ENCODE measurements around the gene MYO9A. TPM values are rescaled to one million over a fixed set of nuclear protein-coding genes. Genes with fewer than 3 reads are reported as not detected.

The MYO9A gene
- total RNA-seq, 1 experiment from 2014 or later: 23.0 TPM

GRCh38 chr15:71925145-71925544, 192.8 kb downstream of the MYO9A start:
- H3K27ac ChIP-seq (ENCODE audit: low read depth, low read length): no peak overlapping the region
- no peak overlapping the region for H3K4me2 ChIP-seq (ENCODE audit: low read length)
- H3K27me3 ChIP-seq (ENCODE audit: insufficient read depth, low read length): no peaks in the 10 kb centered on the region
- H3K9ac ChIP-seq (ENCODE audit: low read length): no peak overlapping the region
- ATAC-seq (no peak), DNase-seq (ENCODE audit: low read depth, low spot score) (no peak)
- no peaks in the 10 kb centered on the region for H3K4me1 ChIP-seq (ENCODE audit: control insufficient read depth in 1 of 2, insufficient read depth in 2 of 2, low read length in 2 of 2)
- RAD21 ChIA-PET (ENCODE audit: low non-redundant PET in 1 of 2, low total read pairs in 2 of 2, uncharacterized antibody in 2 of 2, unreplicated experiment in 2 of 2): no interaction called here
- H3K9me3 ChIP-seq (ENCODE audit: control insufficient read depth in 1 of 2, insufficient read depth in 1 of 2, low read depth in 1 of 2, low read length in 2 of 2): no peaks in the 10 kb centered on the region
- no peak overlapping the region for H3K4me3 ChIP-seq (replicated peaks in 1 of 2; ENCODE audit: low read depth in 1 of 2, low read length in 2 of 2)
- no peaks in the 10 kb centered on the region for H4K20me1 ChIP-seq (ENCODE audit: insufficient read depth)
- TF ChIP-seq RAD21 (IDR thresholded peaks at IDR 0.05; ENCODE audit: low read depth) (no peak), POLR2AphosphoS5 (IDR thresholded peaks at IDR 0.05; ENCODE audit: low read depth, low read length) (no peak), ZFX (IDR thresholded peaks at IDR 0.05) (no peak), JUND (IDR thresholded peaks at IDR 0.05) (no peak), ZBTB33 (IDR thresholded peaks at IDR 0.05; ENCODE audit: extremely low read depth, insufficient replicate concordance, low read length) (no peak), EGR1 (IDR thresholded peaks at IDR 0.05; ENCODE audit: low read depth) (no peak), EZH2 (IDR thresholded peaks at IDR 0.05) (no peak), POLR2A (IDR thresholded peaks at IDR 0.05; ENCODE audit: borderline replicate concordance, extremely low read depth, insufficient read depth, insufficient read length) (no peak), SRF (IDR thresholded peaks at IDR 0.05; ENCODE audit: low read depth) (no peak), CEBPB (IDR thresholded peaks at IDR 0.05; ENCODE audit: low read depth) (no peak), CBX3 (IDR thresholded peaks at IDR 0.05; ENCODE audit: low read depth) (no peak), ZNF274 (IDR thresholded peaks at IDR 0.05; ENCODE audit: low read depth, low read length) (no peak), EZH2phosphoT487 (IDR thresholded peaks at IDR 0.05; ENCODE audit: borderline replicate concordance) (no peak), FOSL1 (IDR thresholded peaks at IDR 0.05; ENCODE audit: low read depth) (no peak), ATF3 (IDR thresholded peaks at IDR 0.05) (no peak), YY1 (IDR thresholded peaks at IDR 0.05; ENCODE audit: extremely low read depth, insufficient replicate concordance, low read depth, low read length) (no peak), MAX (IDR thresholded peaks at IDR 0.05) (no peak), REST (IDR thresholded peaks at IDR 0.05; ENCODE audit: low read depth) (no peak), CTCF (IDR thresholded peaks at IDR 0.05 in 2 of 3, conservative IDR thresholded peaks at IDR 0.05 in 1 of 3; ENCODE audit: borderline replicate concordance in 1 of 3, insufficient read depth in 1 of 3, low read depth in 2 of 3, low read length in 2 of 3) (no peak)
- no peaks in the 10 kb centered on the region for H3K9me2 ChIP-seq (ENCODE audit: insufficient read depth)
- BruUV-seq (replicated peaks): no TSS peak
- CTCF ChIA-PET: no interaction called here
- no peak overlapping the region for H2AFZ ChIP-seq (ENCODE audit: low read depth, low read length, poor library complexity, severe bottlenecking)
- intact Hi-C loops (cut with micrococcal nuclease): loop anchor here (2.0 kb wide), 1 partner anchor 32 kb away; no protein-coding TSS in a partner anchor
- POLR2A ChIA-PET: no interaction called here
- no peaks in the 10 kb centered on the region for H3K79me2 ChIP-seq (ENCODE audit: insufficient read depth, low read length)
- no peaks in the 10 kb centered on the region for H3K36me3 ChIP-seq (ENCODE audit: control insufficient read depth in 1 of 2, insufficient read depth in 2 of 2, low read length in 2 of 2)
